Cardiac muscle cell (in vitro differentiated cells and primary cell): ENCODE results near the gene GDAP1L1. TPM values are rescaled to one million over a fixed set of nuclear protein-coding genes. Genes with fewer than 3 reads are reported as not detected.

Source experiments
- DNase-seq, 2 donors: peaks; one replicate each; pipeline versions ENCODE4 v3.0.0 to v3.0.0-alpha.2; 2010 to 2017; ENCODE audit warnings: low read depth in 1 of 2, low spot score in 1 of 2
- H3K27ac ChIP-seq: fragments of 200-600 bp; sonication (generic); 2 replicates; pipeline ENCODE4 v1.5.1; 2016
- H3K27me3 ChIP-seq: fragments of 200-600 bp; sonication (generic); 2 replicates; pipeline ENCODE4 v1.6.0; 2016; ENCODE audit warnings: control low read depth
- H3K36me3 ChIP-seq: fragments of 200-600 bp; sonication (generic); 2 replicates; pipeline ENCODE4 v1.5.1; 2016; ENCODE audit warnings: control low read depth
- H3K4me1 ChIP-seq: fragments of 200-600 bp; sonication (generic); 2 replicates; pipeline ENCODE4 v1.8.1; 2017; ENCODE audit warnings: low read depth, mild to moderate bottlenecking, mixed run types
- H3K4me3 ChIP-seq: fragments of 200-600 bp; sonication (generic); 2 replicates; pipeline ENCODE4 v1.5.1; 2016; ENCODE audit warnings: mild to moderate bottlenecking
- H3K9me3 ChIP-seq: fragments of 200-600 bp; sonication (generic); 2 replicates; pipeline ENCODE4 v1.5.1; 2017; ENCODE audit warnings: low read depth, mild to moderate bottlenecking, control low read depth
- polyA plus RNA-seq: library from polyadenylated mRNA; unstranded; fragments of >200 nt; fragmentation: Nextera tagmentation; extraction: Ambion mirVana; gene quantifications from 2 replicates; pipeline ENCODE4 v1.2.1, GENCODE V29; 2016
- total RNA-seq: library from RNA; depleted of rRNA; stranded (reverse); fragments of >200 nt; gene quantifications from 2 replicates; pipeline ENCODE4 v1.2.3, GENCODE V29; 2016
- TF ChIP-seq, protein P1 (sequence below): IDR thresholded peaks from 2 replicates; pipeline ENCODE4 v1.5.1; 2012; ENCODE audit warnings: low read depth, mild to moderate bottlenecking, low read length

Gene GDAP1L1
- total and polyA plus RNA-seq, 2 experiments from 2014 or later: 0.86 to 5.2 TPM

DNA sequence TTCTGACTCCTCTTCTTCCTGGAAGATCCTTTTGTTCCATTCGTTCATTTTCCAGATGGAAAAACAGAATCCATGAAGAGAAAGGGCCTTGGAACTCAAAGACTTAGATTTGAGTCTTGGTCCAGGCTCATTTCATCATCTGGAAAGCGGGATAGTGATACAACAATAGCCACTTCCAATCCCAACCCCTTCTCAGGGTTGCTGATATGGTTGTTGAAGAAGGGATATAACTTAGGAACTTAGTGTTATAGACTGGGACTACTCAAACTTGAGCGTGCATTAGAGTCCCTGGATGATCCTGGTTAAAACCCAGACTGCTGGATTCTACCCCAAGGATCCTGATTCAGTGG, 1.3 kb downstream of the GDAP1L1 start:
- no peaks in the 10 kb centered on the region for H3K27me3 ChIP-seq
- no peaks in the 10 kb centered on the region for H3K4me1 ChIP-seq
- no peaks in the 10 kb centered on the region for H3K36me3 ChIP-seq
- no peak for DNase-seq
- H3K27ac ChIP-seq: no peak overlapping the region
- TF ChIP-seq, protein P1, sequence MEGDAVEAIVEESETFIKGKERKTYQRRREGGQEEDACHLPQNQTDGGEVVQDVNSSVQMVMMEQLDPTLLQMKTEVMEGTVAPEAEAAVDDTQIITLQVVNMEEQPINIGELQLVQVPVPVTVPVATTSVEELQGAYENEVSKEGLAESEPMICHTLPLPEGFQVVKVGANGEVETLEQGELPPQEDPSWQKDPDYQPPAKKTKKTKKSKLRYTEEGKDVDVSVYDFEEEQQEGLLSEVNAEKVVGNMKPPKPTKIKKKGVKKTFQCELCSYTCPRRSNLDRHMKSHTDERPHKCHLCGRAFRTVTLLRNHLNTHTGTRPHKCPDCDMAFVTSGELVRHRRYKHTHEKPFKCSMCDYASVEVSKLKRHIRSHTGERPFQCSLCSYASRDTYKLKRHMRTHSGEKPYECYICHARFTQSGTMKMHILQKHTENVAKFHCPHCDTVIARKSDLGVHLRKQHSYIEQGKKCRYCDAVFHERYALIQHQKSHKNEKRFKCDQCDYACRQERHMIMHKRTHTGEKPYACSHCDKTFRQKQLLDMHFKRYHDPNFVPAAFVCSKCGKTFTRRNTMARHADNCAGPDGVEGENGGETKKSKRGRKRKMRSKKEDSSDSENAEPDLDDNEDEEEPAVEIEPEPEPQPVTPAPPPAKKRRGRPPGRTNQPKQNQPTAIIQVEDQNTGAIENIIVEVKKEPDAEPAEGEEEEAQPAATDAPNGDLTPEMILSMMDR: no peak
- H3K9me3 ChIP-seq: no peaks in the 10 kb centered on the region
- no peak overlapping the region for H3K4me3 ChIP-seq

DNA sequence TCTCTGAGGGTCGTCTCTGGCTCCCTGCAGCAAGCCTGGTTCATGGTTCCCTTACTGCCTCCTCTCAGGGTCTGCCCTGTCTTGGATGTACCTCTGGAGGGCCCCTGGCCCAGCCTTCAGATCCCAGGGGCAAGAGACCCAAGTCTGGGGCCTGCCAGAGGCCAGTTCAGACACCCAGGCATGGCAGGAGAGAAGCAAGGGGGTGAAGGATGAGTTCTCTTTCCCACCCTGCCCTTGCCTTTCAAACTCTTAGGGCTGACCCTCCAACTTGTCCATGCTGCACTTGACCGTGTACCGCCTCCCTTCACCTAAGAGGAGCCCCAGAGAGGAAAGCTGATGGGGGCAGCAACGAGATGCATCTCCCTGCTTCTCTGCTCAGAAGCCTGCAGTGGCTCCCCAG, 4.2 kb downstream of the GDAP1L1 start:
- Histone ChIP-seq H3K27ac (no peak overlapping the region), H3K9me3 (no peaks in the 10 kb centered on the region), H3K27me3 (no peaks in the 10 kb centered on the region), H3K36me3 (no peaks in the 10 kb centered on the region), H3K4me1 (no peaks in the 10 kb centered on the region), H3K4me3 (no peak overlapping the region)
- TF ChIP-seq, protein P1: no peak
- no peak for DNase-seq

DNA sequence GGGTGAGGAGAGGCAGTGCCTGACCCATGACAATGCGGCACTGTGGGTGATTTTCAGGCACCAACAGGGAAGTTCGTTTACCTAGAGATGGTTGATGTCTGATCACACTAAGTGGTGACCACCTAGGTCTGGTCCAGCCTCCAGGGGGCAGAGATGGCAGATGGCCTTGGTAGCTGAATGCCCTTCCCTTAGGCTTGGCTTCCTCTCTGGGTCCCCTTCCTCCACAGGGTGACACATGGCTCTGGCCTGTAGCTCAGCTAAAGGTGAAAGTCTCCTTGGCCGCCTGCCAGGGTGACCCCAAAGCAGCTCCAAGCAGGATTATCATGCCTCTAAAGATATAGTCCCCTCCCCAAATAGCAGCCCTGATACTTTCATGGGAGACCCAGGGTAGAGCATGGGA, 6.4 kb downstream of the GDAP1L1 start:
- Histone ChIP-seq H3K9me3 (no peaks in the 10 kb centered on the region), H3K27me3 (no peaks in the 10 kb centered on the region), H3K36me3 (no peaks in the 10 kb centered on the region), H3K4me3 (no peak overlapping the region), H3K27ac (no peak overlapping the region), H3K4me1 (no peaks in the 10 kb centered on the region)
- TF ChIP-seq, protein P1: peak; percentile 24
- DNase-seq: no peak

DNA sequence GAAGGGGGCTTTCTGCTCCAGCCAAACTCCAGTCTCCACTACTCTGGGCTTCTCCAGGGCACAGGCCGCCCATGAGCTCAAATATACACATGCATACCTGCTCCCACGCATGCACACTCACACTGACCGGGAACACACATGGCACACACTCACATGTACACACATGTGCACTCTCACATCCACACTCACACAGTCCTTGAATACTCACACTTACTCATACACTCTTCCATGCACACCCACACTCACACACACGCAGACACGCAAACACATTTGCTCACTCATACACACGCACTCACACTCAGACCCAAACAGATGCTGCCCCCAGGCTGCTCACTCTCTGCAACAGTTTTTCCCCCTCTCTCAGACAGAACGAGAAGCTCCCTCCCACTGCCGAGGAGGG, 7.0 kb downstream of the GDAP1L1 start:
- Histone ChIP-seq H3K4me3 (no peak overlapping the region), H3K27ac (no peak overlapping the region), H3K27me3 (no peaks in the 10 kb centered on the region), H3K9me3 (no peaks in the 10 kb centered on the region), H3K36me3 (no peaks in the 10 kb centered on the region), H3K4me1 (no peaks in the 10 kb centered on the region)
- no peak for DNase-seq
- TF ChIP-seq, protein P1: no peak

DNA sequence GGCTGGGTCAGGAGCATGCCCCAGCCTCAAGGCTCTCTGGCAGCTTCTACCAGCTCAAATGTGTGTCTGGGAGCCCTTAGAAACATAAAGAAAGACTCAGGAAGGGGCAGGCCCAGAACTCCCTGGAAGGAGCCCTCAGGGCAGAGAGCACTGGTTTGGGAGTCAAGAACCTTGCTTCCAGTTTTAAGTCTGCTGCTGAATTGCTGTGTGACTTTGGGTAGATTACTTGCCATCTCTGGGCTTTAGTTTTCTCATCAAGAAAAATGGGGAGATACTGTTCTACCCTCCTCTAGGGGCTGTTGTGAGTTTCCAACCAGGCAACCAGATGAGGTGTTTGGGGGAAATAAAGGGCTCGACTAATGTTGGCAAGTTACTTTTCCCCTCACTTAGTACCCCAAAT, 8.8 kb downstream of the GDAP1L1 start:
- no peaks in the 10 kb centered on the region for H3K36me3 ChIP-seq
- no peak for DNase-seq
- no peaks in the 10 kb centered on the region for H3K9me3 ChIP-seq
- H3K4me1 ChIP-seq: no peaks in the 10 kb centered on the region
- no peaks in the 10 kb centered on the region for H3K27me3 ChIP-seq
- TF ChIP-seq, protein P1: no peak
- no peak overlapping the region for H3K27ac ChIP-seq
- H3K4me3 ChIP-seq: no peak overlapping the region

DNA sequence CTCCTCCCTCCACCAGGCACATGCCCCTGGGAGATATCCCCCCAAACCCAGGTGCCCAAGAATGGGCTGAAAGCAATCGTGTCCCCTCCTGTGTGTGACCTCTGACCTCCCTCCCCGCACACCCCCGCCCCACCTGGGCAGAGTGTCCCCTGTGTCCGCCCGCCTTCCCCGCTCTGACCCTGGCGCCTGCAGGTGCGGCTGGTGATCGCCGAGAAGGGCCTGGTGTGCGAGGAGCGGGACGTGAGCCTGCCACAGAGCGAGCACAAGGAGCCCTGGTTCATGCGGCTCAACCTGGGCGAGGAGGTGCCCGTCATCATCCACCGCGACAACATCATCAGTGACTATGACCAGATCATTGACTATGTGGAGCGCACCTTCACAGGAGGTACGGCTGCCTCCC, 9.9 kb downstream of the GDAP1L1 start:
- Histone ChIP-seq H3K9me3 (no peaks in the 10 kb centered on the region), H3K27ac (no peak overlapping the region), H3K27me3 (no peaks in the 10 kb centered on the region), H3K4me3 (no peak overlapping the region), H3K4me1 (no peaks in the 10 kb centered on the region), H3K36me3 (no peaks in the 10 kb centered on the region)
- TF ChIP-seq, protein P1: no peak
- no peak for DNase-seq
